Nephron progenitor cell (in vitro differentiated cells): Measurements from ENCODE around the gene LHX2.
"Not testable (repeated sequence)": the region's sequence is repeated elsewhere in the genome, so short reads cannot be mapped to it uniquely, and the experiment has no call there.

Experiments used
- DNase-seq: peaks from one replicate; pipeline ENCODE4 v3.0.0; 2021
- H3K27ac Mint-ChIP-seq: 2 replicates; pipeline ENCODE4 v1.8.0; 2021; ENCODE audit warnings: mild to moderate bottlenecking, moderate library complexity, mixed read lengths
- H3K27me3 Mint-ChIP-seq: 2 replicates; pipeline ENCODE4 v1.8.0; 2021; ENCODE audit warnings: mild to moderate bottlenecking, low read depth, mixed read lengths; ENCODE audit not compliant: poor library complexity
- H3K36me3 Mint-ChIP-seq: 2 replicates; pipeline ENCODE4 v1.8.0; 2021; ENCODE audit warnings: low read depth, mixed read lengths
- H3K4me1 Mint-ChIP-seq: 2 replicates; pipeline ENCODE4 v1.8.0; 2021; ENCODE audit warnings: mixed read lengths
- H3K4me3 Mint-ChIP-seq: 2 replicates; pipeline ENCODE4 v1.8.0; 2021; ENCODE audit warnings: mild to moderate bottlenecking, moderate library complexity, mixed read lengths
- H3K9me3 Mint-ChIP-seq: 2 replicates; pipeline ENCODE4 v1.8.0; 2021; ENCODE audit warnings: mild to moderate bottlenecking, moderate library complexity, mixed read lengths
- TF ChIP-seq, protein P1 (sequence below): fragments of 200-600 bp; sonication (generic); IDR thresholded peaks from 2 replicates; pipeline ENCODE4 v1.5.0; 2021; ENCODE audit warnings: antibody characterized with exemption

Gene LHX2

DNA sequence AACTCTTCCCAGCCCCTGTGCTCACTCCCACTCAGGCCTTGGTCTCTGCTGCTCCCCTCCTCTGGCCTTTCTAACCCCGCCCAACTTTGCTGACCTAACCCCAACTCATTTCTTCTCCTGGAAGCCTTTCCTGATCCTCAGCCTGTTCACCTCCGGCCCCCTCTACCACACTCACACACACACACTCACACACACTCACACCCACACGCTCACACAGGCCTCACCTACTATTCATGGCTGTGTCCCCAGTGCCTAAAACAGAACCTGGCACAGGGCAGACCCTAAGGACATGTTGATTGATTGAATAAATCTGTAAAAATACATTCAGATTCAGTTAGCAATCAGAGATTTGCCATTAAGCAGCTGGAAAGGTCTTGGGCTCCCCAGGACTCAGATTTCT lies 28.5 kb upstream of the LHX2 start:
- H3K4me3 Mint-ChIP-seq, result no peak overlapping the region
- DNase-seq, result no peak
- TF ChIP-seq, protein P1, sequence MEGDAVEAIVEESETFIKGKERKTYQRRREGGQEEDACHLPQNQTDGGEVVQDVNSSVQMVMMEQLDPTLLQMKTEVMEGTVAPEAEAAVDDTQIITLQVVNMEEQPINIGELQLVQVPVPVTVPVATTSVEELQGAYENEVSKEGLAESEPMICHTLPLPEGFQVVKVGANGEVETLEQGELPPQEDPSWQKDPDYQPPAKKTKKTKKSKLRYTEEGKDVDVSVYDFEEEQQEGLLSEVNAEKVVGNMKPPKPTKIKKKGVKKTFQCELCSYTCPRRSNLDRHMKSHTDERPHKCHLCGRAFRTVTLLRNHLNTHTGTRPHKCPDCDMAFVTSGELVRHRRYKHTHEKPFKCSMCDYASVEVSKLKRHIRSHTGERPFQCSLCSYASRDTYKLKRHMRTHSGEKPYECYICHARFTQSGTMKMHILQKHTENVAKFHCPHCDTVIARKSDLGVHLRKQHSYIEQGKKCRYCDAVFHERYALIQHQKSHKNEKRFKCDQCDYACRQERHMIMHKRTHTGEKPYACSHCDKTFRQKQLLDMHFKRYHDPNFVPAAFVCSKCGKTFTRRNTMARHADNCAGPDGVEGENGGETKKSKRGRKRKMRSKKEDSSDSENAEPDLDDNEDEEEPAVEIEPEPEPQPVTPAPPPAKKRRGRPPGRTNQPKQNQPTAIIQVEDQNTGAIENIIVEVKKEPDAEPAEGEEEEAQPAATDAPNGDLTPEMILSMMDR, result no peak
- H3K36me3 Mint-ChIP-seq, result no peaks in the 10 kb centered on the region
- H3K27ac Mint-ChIP-seq, result no peak overlapping the region
- peaks cover 43% of the 10 kb centered on the region for H3K27me3 Mint-ChIP-seq
- H3K9me3 Mint-ChIP-seq, result no peaks in the 10 kb centered on the region
- H3K4me1 Mint-ChIP-seq, result peaks cover 7% of the 10 kb centered on the region

DNA sequence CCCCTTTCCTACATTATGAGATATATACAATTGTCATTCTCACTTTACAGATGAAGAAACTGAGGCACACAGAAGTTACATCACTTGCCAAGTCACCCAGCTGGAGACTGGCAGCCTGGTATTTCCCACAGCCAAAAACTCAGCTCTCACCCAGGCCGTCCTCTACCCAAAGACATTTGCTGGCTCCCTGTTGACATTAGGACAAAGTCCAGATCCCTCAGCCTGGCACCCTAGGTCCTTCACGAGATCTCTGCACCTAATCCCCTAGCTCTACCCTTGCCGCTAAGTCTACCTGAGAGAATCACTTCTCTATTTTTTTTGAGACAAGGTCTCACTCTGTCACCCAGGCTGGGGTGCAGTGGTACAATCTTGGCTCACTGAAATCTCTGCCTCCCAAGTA lies 26.8 kb upstream of the LHX2 start:
- no peak for DNase-seq
- Mint-ChIP-seq H3K4me3 (no peak overlapping the region), H3K27me3 (peaks cover 36% of the 10 kb centered on the region), H3K4me1 (peaks cover 7% of the 10 kb centered on the region), H3K9me3 (no peaks in the 10 kb centered on the region), H3K36me3 (no peaks in the 10 kb centered on the region), H3K27ac (no peak overlapping the region)
- TF ChIP-seq, protein P1, result no peak

DNA sequence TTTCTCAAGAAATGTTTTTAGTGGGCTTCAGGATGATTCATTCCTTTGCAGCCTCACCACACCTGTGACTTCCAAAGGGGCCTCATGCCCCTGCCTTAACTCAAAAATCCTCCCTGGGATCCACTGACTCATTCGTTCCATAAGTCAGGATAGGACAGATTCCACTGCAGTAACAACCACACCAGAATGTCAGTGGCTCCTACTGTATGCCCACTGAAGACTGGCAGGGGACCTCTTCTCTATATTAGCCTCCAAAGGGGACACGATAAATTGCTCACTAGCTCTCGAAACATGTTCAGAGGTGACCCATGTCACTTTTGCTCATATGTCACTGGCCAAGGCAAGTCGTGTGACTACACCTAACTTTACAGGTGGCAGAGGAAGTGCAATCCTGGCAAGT lies 25.7 kb upstream of the LHX2 start:
- H3K9me3 Mint-ChIP-seq, result no peaks in the 10 kb centered on the region
- H3K4me1 Mint-ChIP-seq, result peaks cover 7% of the 10 kb centered on the region
- DNase-seq, result no peak
- H3K27ac Mint-ChIP-seq, result no peak overlapping the region
- H3K36me3 Mint-ChIP-seq, result no peaks in the 10 kb centered on the region
- peaks cover 38% of the 10 kb centered on the region for H3K27me3 Mint-ChIP-seq
- no peak overlapping the region for H3K4me3 Mint-ChIP-seq
- TF ChIP-seq, protein P1, result no peak

DNA sequence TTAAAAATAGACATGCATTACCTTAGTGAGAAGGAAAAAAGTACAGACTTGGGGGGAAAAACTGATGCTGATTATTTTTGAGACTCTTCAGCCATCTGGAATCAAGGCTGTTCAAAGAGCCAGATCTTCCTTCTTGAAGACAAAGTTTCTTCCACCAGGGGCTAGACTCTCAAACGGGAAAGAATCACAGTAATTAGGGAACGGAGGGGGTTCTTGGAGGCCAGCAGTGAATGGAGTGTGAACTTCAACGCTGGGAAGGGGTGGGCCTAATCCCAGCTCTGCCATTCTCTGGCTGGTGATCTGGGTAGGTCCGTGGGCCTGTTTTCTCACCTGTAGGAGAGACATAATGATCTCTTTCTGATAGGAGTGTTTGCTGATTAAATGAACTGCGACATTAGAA lies 21.1 kb upstream of the LHX2 start:
- Mint-ChIP-seq H3K36me3 (no peaks in the 10 kb centered on the region), H3K4me1 (no peaks in the 10 kb centered on the region), H3K27ac (no peak overlapping the region), H3K27me3 (peaks cover 35% of the 10 kb centered on the region), H3K4me3 (no peak overlapping the region), H3K9me3 (no peaks in the 10 kb centered on the region)
- TF ChIP-seq, protein P1, result no peak
- DNase-seq, result no peak

DNA sequence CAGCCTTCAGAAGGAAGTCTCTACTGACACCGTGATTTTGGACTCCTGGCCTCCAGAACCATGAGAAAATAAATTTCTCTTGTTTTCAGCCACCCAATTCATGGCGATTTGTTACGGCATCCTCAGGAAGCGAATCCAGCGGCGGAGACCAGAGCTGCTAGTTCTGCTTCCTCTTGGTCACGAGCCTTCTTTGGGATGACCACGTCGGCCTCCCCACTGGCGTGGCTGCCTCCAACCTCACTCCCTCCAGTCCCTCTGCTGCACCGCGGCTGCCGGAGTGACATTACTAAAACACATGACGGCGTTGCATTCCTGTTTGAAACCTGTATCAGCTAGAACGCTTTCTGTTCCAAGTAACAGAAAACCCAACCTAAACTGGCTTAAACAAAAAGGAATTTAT lies 18.9 kb upstream of the LHX2 start:
- not testable (repeated sequence) for H3K4me3 Mint-ChIP-seq, H3K4me1 Mint-ChIP-seq, H3K27ac Mint-ChIP-seq, H3K36me3 Mint-ChIP-seq, H3K9me3 Mint-ChIP-seq, DNase-seq
- peaks cover 50% of the 10 kb centered on the region for H3K27me3 Mint-ChIP-seq

DNA sequence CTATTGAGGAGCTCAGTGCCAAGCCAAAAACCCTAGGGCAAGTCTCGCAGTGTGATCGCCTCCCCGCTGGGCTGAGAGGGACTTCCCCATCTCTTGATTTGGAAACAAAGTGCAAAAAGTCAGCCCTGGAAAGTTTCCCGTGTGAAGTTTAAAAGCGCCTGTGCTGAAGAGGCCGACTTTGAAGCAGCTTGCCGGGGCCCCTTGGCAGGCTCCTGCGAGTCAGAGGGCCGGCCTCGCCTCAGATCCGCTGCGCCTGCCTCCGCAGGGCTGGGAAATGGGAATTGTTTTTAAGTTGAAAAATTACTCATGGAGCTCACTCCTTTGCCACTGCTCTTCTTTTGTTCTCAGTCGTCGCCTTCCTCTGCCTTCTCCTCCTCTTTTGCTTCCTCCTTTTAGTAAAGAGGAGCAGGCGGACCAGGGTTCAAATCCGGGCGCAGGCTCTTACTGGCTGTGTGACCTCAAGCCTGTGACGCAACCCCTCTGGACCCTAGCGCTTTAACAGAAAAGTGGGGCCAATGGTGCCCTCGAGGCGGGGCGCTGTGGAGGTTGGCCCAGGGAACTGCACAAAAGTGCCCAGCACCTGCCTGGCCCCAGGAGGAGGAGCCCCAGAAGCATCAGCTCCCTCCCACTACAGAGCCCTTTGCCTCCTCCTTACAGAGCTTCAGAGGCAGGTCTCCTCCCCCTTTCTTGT lies 14.7 kb upstream of the LHX2 start:
- H3K27ac Mint-ChIP-seq, result no peak overlapping the region
- H3K4me3 Mint-ChIP-seq, result peak overlapping the region; percentile 23
- TF ChIP-seq, protein P1, result no peak
- H3K9me3 Mint-ChIP-seq, result peaks cover 3% of the 10 kb centered on the region
- H3K4me1 Mint-ChIP-seq, result peaks cover 27% of the 10 kb centered on the region
- H3K36me3 Mint-ChIP-seq, result no peaks in the 10 kb centered on the region
- H3K27me3 Mint-ChIP-seq, result peaks cover 79% of the 10 kb centered on the region
- no peak for DNase-seq
